ENCODE results near the gene LSM14B.

The LSM14B gene

DNA sequence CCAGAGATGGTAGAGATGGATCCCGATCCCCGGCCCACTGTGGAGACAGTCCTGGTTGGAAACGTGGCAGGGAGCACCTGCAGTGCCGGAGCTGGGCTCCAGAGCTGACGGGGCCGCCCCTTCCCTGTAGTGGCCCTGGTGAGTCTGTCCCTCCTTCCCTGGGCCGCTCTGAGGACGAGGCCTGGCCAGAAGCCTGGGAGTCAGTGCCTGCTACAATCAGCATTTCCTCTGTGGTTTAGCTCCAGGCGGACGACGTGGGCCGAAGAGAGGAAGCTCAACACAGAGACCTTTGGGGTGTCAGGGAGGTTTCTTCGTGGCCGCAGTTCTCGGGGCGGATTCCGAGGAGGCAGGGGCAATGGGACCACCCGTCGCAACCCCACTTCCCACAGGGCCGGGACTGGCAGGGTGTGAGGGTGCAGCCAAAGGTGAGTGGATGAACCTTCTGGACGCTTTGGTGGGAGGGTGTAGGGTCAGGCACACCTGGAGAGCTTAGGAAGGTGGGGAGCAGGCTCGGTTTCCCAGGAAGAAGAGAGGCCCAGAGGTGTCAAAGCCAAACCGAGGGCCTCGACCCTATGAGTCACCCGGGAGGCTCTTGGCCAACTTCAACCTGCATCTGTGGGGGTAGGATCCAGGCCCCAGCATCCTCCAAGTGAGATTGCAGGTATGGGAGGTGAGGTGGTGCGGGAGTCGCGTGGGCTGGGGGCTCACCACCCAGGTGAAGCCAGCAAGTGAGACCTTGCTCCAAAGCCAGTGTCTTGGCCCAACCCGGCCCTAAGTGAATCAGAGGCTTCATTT, 11.0 kb downstream of the LSM14B start:
- DNase-seq, result no peak

DNA sequence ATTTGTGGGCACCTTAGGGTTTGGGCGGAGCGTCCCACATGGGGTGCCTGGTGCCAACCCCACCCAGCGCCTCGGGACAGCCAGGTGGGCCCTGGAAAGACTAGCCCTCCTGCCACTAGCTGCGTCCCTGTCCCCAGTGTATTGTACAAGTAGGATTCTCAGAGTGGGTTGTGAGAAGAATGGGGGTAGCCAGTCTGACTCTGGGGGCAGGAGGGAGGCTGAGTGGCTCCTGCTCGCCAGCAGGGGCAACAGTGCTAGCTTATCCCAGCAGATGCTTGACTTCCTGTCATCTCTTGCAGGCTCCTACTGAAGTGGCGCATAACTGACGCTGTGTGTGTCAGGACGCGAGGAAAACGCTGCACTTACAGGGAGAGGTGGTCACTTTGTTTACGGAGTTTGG, 11.6 kb downstream of the LSM14B start:
- no peak for DNase-seq

DNA sequence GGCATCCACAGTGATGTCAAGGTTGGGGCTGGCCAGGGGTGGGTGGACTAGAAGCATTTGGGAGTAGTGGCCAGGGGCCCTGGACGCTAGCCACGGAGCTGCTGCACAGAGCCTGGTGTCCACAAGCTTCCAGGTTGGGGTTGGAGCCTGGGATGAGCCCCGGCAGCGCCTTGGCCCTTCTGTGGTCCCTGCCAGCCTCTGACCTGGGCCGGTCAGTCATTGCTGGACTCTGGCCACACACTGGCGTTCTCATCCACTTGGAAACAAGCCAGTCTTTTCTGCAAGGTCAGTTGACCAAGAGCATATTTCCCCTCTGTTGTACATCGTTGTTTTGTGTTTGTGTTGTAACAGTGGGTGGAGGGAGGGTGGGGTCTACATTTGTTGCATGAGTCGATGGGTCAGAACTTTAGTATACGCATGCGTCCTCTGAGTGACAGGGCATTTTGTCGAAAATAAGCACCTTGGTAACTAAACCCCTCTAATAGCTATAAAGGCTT, 12.5 kb downstream of the LSM14B start:
- DNase-seq, result no peak

DNA sequence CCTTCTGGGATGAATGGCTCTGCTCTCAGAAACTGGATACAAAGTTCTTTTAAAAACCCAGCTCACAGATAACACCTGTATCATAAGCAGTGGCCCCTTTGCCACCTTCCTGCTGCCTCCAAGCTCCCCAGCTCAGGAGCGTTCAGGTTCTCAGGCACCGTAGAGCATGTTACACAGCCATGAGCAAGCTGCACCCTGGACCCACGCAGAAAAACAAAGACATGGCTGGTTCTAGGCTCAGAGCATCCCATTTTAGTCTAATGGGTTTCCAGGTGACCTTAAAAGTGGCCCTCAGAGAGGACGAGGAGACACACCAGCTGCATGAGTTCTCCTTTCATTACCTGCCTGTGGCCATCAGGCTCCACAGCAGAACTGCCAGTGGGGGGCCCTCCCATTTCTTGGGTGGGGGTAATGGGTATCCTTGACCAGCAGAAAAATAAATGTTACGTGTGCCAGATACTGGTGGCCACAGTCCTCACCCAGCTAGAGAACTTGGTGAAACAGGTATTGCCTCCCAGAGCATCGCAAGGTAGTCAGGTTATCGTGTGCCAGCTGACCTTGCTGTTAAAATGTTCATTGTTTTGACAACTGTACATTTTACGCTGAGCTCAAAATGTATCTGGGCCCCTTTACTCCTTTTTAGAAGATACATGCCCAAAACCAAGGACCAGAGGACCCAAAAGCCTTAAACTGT, 13.4 kb downstream of the LSM14B start:
- DNase-seq, result no peak

DNA sequence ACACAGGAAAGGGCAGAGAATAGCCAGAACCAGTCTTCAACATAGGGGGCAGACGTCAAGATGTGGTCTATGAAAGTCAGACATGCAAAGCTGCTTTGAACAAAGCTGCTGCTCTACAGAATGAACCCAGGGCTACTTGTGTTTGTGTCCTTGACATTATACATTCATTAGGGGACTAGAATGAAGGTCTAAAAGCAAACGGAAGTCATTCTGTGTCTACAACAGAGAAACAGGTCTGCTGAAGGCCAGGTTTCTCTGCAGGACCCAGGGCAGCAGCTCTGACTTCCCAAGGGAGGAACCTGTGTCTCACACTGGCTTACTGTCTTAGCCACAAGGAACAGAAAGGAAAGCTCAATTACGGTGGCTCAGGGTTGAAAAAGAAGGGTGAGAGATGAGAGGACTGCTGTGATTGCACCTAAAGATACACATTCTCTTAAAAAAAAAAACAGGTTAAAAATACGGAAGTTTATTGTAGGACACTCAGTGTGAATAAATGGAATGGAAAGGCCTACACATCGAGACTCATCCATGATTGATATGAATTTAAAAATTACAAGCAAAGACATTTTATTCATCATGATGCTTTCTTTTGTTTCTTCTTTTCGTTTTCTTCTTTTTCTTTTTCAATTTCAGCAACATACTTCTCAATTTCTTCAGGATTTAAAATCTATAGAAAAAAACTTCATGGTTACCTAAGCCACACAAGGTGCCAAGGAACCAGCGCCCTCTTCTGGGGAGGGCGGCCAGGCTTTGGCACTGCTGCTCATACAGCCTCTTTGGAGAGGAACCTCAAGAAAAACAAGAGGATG, 14.2 kb downstream of the LSM14B start:
- DNase-seq, result peak; percentile 88

DNA sequence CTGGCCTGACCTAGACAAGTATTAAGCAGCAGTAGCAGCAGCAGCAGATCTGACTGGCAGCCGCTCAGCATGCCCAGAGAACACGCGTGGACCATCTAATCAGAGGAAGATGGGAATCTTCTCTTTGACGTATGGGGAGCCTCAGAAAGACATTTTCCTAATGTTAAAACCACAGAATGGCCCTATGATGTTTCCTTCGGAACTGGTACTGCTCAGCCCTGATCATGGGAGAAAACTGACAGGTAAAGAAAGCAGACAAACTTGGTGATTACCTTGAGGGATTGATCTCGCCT, 14.8 kb downstream of the LSM14B start:
- DNase-seq, result no peak

DNA sequence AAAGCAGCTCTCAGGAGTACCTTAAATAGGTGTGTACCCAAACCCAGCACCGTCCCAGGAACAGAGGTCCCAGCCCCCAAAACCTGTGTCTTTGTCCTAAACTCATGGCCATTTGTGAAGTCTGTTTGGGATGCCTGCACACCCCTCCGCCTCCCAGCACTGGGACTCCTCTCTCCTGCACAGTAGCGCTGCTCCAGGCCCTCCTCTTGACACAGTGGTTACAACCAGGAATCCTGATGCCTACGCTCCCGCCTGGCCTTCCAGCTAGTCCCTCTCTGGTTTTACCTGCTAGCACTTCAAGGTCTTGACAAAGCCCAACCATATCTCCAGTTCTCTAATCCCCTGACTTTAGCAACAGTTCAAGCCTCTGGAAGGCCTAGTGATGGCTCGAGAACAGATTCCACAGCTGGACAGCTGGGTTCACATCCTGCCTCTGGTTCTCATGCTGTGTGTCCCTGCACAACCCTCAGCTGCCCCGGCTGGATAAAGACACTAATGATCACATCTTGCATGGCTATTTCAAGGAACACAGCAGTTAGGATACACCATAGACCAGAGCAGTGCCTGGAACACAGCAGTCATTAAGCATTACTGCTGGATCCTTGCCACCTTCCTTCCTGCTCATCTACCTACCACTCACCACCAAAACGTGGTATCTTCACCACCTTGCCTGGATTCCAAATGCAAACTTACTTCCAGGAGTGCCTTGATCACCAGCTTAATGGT, 15.4 kb downstream of the LSM14B start:
- DNase-seq, result no peak

DNA sequence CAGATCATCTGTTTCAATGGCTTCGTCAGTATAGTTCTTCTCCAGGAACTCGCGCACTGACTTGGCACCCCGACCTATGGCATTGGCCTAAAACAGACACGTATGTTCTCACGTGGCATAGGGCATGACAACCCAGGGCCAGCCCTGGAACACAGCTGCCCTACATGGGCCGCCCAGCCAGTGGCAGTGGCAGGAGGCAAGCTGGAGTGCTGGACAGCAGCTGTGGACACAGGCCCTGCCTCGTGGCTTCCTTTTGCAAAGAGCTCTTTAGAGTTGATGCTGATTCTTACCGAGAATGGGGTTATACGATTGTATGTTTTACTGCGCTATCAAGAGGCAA, 15.9 kb downstream of the LSM14B start:
- DNase-seq, result no peak

DNA sequence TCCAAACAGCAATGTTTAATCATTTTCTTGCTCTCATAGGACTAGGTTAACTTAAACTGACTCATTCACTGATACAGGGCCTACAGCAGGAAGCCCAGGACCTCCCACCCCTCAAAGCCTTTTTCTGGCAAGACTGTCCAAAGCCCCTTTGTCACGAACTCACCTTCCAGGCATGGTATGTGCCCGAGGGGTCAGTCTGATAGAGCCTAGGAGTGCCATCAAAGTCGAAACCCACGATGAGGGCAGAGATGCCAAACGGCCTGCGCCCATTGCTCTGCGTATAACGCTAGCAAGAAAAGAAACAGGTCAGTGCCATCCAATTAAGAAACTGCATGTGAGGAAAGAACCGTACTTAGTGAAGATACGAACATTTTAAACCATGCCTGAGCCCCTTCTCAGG, 16.6 kb downstream of the LSM14B start:
- DNase-seq, result no peak

DNA sequence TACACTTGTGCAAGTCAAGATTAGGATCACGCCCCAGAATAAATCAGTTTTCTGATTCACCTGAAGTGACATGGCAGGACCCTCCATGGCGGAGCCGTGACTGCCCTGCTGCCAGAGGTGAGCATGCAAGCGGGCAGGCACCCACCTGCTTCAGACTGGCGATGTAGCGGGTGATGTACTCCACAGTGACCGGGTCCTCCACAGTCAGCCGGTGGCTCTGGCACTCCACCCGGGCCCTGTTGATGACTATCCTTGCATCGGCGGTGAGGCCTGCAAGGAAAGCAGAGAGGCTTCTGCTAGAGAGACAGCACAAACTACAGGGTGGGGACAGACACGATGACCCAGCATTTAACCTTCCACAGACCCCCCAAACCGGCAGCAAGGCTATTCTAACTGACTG, 17.4 kb downstream of the LSM14B start:
- no peak for DNase-seq

DNA sequence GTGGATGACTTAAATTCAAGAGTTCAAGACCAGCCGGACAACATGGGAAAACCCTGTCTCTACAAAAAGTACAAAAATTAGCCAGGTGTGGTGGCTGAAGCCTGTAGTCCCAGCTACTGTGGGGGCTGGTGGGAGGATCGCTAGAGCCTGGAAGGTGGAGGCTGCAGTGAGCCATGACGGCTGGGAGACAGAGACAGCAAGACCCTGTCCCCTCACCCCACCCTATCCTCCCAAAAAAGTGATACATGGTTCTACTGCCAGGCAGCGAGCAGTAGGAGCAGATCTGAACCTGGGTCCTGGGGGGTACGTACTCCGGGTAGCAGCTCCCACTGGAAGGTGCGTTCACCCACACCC, 18.7 kb downstream of the LSM14B start:
- no peak for DNase-seq

DNA sequence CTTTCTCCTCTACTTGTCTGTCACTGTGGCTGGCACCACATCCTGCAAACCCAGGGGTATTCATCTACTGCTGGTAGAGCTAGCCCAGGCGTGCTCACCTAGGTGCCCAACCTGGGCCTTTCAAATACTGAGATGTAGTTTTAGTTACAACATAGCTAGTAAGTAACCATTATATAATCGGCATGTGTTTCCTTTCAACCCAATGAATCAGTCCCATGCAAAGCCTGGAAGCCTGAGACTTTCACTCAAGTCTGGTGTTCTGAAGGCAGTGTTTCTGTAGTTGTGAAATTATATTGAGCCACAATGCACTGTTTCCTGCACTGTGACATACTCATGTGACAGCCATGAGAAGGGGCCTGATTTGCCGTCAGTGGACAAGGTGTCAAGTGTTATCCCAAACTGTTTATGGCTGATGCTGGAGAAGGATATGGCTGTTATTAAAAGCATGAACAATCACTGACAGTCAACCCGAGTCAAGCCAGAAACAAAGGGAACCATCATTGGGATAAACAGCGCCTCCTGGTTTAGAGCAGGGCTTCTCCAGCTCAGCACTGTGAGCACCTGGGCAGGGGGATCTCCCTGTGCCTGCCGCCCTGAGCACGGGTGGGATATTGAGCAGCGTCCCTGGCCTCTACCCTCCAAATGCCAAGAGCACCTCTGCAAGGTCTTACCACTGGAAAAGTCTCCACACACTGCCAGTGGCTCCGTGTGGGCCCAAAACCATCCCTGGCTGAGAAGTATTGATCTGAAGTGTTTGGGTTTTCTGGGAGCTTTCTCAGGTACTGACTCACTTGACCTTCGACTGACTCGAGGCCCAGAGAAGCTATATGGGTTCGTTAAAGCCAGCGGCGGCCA, 19.3 kb downstream of the LSM14B start:
- DNase-seq, result peak; percentile 50

DNA sequence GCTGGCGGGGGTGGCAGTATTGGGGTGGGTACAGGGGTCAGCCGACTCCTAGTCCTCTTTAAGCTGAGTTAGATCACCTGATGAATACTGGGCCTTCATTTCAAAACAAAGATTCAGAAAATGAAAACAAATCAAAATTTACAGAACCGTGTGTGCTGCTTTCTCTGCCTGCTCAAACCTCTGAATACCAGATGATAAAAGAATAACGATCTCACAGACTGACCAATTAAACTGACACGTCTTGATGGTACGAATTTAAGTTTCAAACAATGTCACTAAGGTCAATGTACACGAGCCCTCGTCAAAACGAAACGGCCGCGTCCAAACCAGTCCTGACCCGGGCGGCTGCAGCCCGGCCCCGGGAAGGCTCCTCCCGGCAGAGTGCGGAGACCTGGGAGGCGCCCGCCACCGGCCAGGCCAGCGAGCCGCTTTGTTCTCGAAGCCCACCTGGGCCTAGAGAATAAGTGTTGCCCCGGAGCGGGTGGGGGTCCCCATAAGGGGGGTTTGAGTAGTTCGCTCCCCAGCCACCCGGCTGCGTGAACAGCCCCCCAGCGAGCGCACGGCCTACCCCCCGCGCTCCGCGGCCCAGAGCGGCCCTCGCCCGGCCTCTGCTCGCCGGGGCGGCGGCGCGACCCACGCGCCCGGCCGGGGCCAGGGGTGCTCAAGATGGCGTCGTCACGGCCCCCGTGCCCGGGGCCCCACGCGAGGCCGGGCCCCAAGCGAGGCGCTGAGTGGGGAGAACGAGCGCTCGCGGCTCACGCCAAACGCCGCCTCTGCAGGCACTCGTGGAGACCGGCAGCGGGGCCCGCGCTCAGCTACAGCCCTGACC, 20.2 kb downstream of the LSM14B start:
- peak; percentile 55 for DNase-seq

DNA sequence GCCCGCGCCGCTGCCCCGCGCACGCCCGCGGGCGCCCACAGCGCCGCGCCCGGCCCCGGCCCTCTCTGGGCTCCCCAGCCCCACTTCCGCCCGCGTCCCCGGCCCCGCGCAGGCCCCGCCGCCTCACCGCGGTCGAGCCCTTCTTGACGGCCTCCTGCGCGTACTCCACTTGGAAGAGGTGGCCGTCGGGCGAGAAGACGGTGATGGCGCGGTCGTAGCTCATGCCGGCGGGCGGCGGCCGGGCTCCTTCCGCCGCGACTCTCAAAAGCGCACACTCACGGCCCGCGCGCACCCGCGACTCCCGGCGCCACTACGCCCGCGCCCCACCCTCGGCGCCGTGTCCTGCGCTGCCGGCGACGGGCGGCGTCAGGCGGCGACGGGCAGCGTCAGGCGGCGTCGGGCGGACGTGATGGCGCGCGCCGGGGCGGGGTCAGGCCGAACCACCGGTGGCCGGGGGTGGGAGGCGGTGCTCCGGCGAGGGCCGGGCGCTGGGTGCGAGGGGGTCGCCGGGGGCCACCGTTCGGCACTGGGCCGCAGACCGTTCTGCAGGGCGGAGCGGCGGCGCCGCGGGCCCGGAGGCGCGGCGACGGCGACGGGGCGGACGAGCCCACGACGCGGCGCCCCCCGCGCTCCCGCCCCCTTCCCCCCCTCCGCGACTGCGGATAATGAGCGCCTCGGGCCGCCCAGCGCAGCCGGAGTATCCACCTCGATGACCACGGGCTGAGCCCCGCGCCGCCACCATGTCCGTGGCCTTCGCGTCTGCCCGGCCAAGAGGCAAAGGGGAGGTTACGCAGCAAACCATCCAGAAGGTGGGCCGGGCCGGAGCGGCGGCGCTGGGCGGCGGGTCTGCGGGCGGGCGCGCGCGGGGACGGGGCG, 21.0 kb downstream of the LSM14B start, which contains the start of the genes PSMA7 and SS18L1:
Gene PSMA7, minus strand, starts transcription at position 314 of the 876 bp plus-strand sequence. Its CDS starts 91 bp downstream, at position 223.
Gene SS18L1, plus strand, starts transcription at position 689 of the 876 bp plus-strand sequence. Its CDS starts 52 bp downstream, at position 741.
- peak; percentile 97 for DNase-seq

DNA sequence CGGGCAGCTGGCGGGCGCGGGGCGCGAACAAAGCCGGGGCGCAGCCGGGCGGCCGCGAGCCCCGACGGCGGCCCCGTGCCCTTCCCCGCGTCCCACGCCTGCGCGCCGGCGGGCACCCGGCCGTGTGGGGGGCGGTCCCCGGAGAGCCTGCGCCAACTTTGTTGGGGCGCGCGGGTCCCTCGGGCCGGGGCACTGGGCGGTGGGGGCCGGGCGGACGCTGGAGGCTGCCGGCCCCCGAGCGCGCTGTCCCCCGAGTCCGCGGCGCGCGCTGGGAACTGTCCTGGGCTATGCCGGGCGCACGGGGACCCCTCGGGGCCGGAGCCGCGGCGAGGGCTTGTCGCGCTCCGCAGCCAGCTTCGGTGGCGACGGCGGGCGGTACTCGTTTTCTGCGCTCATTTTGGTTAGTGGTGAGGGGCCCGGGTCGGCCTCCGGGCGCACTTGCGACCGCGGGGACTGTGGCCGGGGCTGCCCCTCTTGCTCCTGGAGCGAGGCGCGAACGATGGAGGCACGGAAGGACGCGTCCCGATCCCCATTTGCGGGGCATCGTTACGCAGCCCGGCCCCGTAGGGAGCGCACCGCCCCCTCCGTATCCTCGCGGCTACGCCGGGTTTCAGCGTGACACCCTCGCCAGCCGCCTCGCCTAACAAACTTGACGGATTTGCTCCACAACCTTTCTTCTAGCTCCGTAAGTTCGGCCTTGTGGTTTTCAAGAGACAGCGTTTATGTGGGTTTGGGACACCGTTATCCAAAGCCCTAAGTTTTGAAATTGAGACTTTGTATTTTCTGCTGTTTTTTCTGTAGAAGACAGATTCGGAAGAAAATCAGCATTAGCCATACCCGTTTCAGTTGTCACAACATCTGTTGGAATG, 21.9 kb downstream of the LSM14B start:
- peak; percentile 79 for DNase-seq

DNA sequence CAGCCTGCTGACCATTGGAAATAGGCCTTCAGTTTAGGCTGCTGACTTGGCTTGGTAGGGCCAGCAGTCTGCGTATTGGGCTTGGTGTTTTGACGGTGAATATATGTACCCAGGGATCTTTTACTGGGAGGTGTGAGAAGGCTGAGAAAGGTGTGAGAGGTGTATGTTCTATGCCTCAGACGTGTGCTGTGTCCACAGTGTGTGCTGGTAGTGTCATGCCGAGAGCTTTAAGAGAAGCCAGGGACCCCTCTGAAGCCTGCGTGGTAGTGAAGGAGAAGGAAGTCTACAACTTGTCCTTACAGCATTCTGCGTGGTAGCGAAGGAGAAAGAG, 23.4 kb downstream of the LSM14B start:
- no peak for DNase-seq

DNA sequence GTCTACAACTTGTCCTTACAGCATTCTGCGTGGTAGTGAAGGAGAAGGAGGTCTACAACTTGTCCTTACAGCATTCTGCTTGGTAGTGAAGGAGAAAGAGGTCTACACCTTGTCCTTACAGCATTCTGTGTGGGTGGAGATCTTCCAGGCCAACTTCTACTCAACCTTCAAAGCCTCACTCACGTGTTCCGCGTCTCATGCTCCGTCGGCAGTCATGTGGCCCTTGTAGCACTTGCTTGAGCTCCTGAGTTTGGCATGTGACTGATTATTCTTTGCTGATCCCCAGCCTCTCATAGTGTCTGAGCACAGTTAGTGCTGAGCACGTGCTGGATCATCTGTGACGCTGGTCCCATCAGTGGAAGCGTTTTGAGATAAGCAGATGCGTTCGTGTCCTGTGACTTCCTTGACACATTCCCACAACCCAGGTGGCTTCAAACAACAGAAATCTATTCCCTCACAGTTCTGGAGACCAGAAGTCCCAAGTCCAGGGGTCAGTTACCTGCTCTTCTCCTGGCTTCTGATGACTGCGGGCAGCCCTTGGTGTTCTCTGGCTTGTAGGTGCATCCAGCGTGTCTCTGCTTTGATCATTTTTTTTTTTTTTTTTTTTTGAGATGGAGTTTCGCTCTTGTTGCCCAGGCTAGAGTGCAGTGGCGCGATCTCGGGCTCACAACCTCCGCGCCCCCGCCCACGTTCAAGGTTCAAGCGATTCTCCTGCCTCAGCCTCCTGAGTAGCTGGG, 23.9 kb downstream of the LSM14B start:
- no peak for DNase-seq

DNA sequence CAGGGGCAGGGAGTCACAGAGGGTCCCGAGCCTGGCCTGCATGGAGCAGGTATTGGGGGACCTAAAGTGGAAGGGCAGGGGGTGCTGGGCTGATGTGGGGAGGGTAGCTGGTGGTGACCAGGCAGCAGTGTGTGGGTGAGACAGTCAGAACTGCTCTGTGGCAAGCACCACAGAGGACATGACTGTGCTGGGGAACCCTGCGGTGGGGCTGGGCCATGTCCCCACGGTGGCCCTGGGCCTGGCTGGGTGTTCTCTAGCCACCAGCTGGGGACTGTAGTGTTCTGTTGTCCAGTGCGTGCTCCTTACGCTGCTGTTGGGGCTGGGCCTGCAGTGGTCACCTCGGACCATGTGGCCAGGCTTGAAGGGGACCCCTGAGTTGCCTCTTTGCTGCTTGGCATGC, 24.9 kb downstream of the LSM14B start:
- DNase-seq, result no peak
